OCI-LY7 (cell line): ENCODE data around the gene ANAPC10. TPM values are rescaled to one million over a fixed set of nuclear protein-coding genes. Genes with fewer than 3 reads are reported as not detected.

ENCODE experiments used
- BruUV-seq: library from RNA; stranded (reverse); fragments of 400-500 nt; replicated peaks from 2 replicates; lab custom pipeline; 2021; lab: Mats Ljungman, UMichigan
- CTCF ChIA-PET: fragments of 300-600 bp; sonication (Branson Sonifier 250); formaldehyde crosslinking; loops from one replicate; lab custom pipeline; 2022; ENCODE audit warnings: antibody characterized with exemption; ENCODE audit not compliant: unreplicated experiment; lab: Charles Lee
- POLR2A ChIA-PET: fragments of 300-600 bp; sonication (Branson Sonifier 250); formaldehyde crosslinking; loops from one replicate; lab custom pipeline; 2022; ENCODE audit warnings: antibody characterized with exemption; lab: Charles Lee
- DNase-seq: peaks from one replicate; pipeline ENCODE4 v3.0.0-alpha.2; 2015; ENCODE audit warnings: low spot score
- H2AFZ ChIP-seq: fragments of 200-600 bp; sonication (generic), shearing (Covaris generic); 2 replicates; pipeline ENCODE4 v1.6.1; 2014; ENCODE audit warnings: mild to moderate bottlenecking, antibody characterized with exemption, low read length, moderate library complexity
- H3K27ac ChIP-seq: fragments of 200-600 bp; sonication (generic); 2 replicates; pipeline ENCODE4 v1.5.1; 2014; ENCODE audit warnings: mixed run types, low read depth, mild to moderate bottlenecking, moderate library complexity, low read length, inconsistent platforms; ENCODE audit not compliant: poor library complexity, severe bottlenecking
- H3K36me3 ChIP-seq: fragments of 200-600 bp; sonication (generic); 2 replicates; pipeline ENCODE4 v1.6.1; 2014; ENCODE audit warnings: mild to moderate bottlenecking, antibody characterized with exemption, low read length, moderate library complexity, mixed read lengths; ENCODE audit not compliant: insufficient read depth
- H3K4me1 ChIP-seq: fragments of 200-600 bp; sonication (generic); 2 replicates; pipeline ENCODE4 v1.5.1; 2014; ENCODE audit warnings: mild to moderate bottlenecking, low read length; ENCODE audit not compliant: insufficient read depth, poor library complexity, severe bottlenecking
- H3K4me2 ChIP-seq: fragments of 200-600 bp; sonication (generic); 2 replicates; pipeline ENCODE4 v1.6.1; 2014; ENCODE audit warnings: mild to moderate bottlenecking, low read length
- H3K4me3 ChIP-seq: fragments of 200-600 bp; sonication (generic); 2 replicates; pipeline ENCODE4 v1.5.1; 2014; ENCODE audit warnings: mild to moderate bottlenecking, low read depth, low read length; ENCODE audit not compliant: poor library complexity, severe bottlenecking
- H3K79me2 ChIP-seq: fragments of 200-600 bp; sonication (generic); 2 replicates; pipeline ENCODE4 v1.6.1; 2016; ENCODE audit warnings: low read depth, mild to moderate bottlenecking, low read length, moderate library complexity, mixed read lengths; ENCODE audit not compliant: insufficient read depth
- H3K9me2 ChIP-seq: fragments of 200-600 bp; sonication (generic); 2 replicates; pipeline ENCODE4 v1.6.1; 2016; ENCODE audit warnings: mild to moderate bottlenecking, low read length, mixed read lengths; ENCODE audit not compliant: insufficient read depth
- H3K9me3 ChIP-seq: fragments of 200-600 bp; sonication (generic); 2 replicates; pipeline ENCODE4 v1.6.1; 2014; ENCODE audit warnings: mild to moderate bottlenecking, mixed run types, low read length, mixed read lengths
- H4K20me1 ChIP-seq: fragments of 200-600 bp; sonication (generic); 2 replicates; pipeline ENCODE4 v1.6.1; 2014; ENCODE audit warnings: mild to moderate bottlenecking, antibody characterized with exemption, low read length, moderate library complexity, mixed read lengths; ENCODE audit not compliant: insufficient read depth
- CTCF ChIP-seq: fragments of 200-600 bp; sonication (generic); conservative IDR thresholded peaks from 2 replicates; pipeline ENCODE4 v1.5.1; 2014; ENCODE audit warnings: mild to moderate bottlenecking, antibody characterized with exemption, low read length, moderate library complexity, mixed read lengths
- EZH2phosphoT487 ChIP-seq: fragments of 200-600 bp; sonication (generic); IDR thresholded peaks from 2 replicates; pipeline ENCODE4 v1.6.1; 2018; ENCODE audit warnings: low read depth, borderline replicate concordance, mild to moderate bottlenecking, mixed run types, antibody characterized with exemption, low read length, moderate library complexity, mixed read lengths
- intact Hi-C: fragments of 100-400 bp; cut with micrococcal nuclease; formaldehyde crosslinking; loops from one replicate; pipeline ENCODE4 v1.10.0; 2022; ENCODE audit not compliant: unreplicated experiment
- total RNA-seq, 2 experiments: library from RNA; depleted of rRNA in 1 of 2; stranded (reverse); fragments of >200 nt in 1 of 2; shearing (Covaris generic) in 1 of 2; gene quantifications; 2 replicates each; pipeline ENCODE4 v1.2.3, GENCODE V29; 2014 to 2022

ANAPC10 gene
- total RNA-seq, 2 experiments from 2014 or later, result 31.6 to 34.1 TPM

GRCh38 chr4:145102619-145103018 is 4.6 kb upstream of the ANAPC10 start:
- no TSS peak for BruUV-seq
- no peak for DNase-seq
- Histone ChIP-seq H2AFZ (no peak overlapping the region), H3K4me1 (peaks cover 38% of the 10 kb centered on the region), H3K4me2 (peak overlapping the region; percentile 79), H3K27ac (no peak overlapping the region), H3K9me2 (no peaks in the 10 kb centered on the region), H3K4me3 (no peak overlapping the region), H3K79me2 (peaks cover 97% of the 10 kb centered on the region), H3K36me3 (peaks cover 75% of the 10 kb centered on the region), H3K9me3 (no peaks in the 10 kb centered on the region), H4K20me1 (peaks cover 51% of the 10 kb centered on the region)
- TF ChIP-seq CTCF, result no peak
- TF ChIP-seq EZH2phosphoT487, result no peak
- ChIA-PET CTCF (interaction anchor here (1.1 kb wide), 1 partner anchor 9 kb away, joined by 3 read pairs; no protein-coding TSS in a partner anchor), POLR2A (interaction anchor here (1.0 to 2.7 kb wide), 2 partner anchors 10 to 21 kb away, joined by 3 to 10 read pairs; no protein-coding TSS in a partner anchor)
- intact Hi-C loops, result no loop called here

- CTCF ChIA-PET, result no interaction called here
- H3K79me2 ChIP-seq, result peaks cover 97% of the 10 kb centered on the region
- intact Hi-C loops, result no loop called here
- H3K36me3 ChIP-seq, result peaks cover 60% of the 10 kb centered on the region
- TF ChIP-seq CTCF (no peak), EZH2phosphoT487 (no peak)
- no peak for DNase-seq
- H3K9me2 ChIP-seq, result no peaks in the 10 kb centered on the region
- no peak overlapping the region for H3K27ac ChIP-seq
- H3K4me3 ChIP-seq, result peak overlapping the region; percentile 22
- H2AFZ ChIP-seq, result no peak overlapping the region
- peak overlapping the region; percentile 79 for H3K4me2 ChIP-seq
- no peaks in the 10 kb centered on the region for H3K9me3 ChIP-seq
- H3K4me1 ChIP-seq, result peaks cover 49% of the 10 kb centered on the region
- peaks cover 50% of the 10 kb centered on the region for H4K20me1 ChIP-seq
- no TSS peak for BruUV-seq
- POLR2A ChIA-PET, result interaction anchor here (0.9 to 3.0 kb wide), 6 partner anchors 9 to 75 kb away, joined by 3 to 15 read pairs (median 4); no protein-coding TSS in a partner anchor
Observed at GRCh38 chr4:145101091-145101490, 3.1 kb upstream of the ANAPC10 start.

- no peak for TF ChIP-seq CTCF
- no peak for TF ChIP-seq EZH2phosphoT487
- H3K27ac ChIP-seq, result no peak overlapping the region
Observed at GRCh38 chr4:145099653-145100052, 1.7 kb upstream of the ANAPC10 start.

More at GRCh38 chr4:145099653-145100052, 1.7 kb upstream of the ANAPC10 start:
- Histone ChIP-seq H4K20me1 (peaks cover 43% of the 10 kb centered on the region), H3K4me1 (peaks cover 57% of the 10 kb centered on the region), H2AFZ (no peak overlapping the region), H3K4me3 (peak overlapping the region; percentile 79), H3K36me3 (peaks cover 59% of the 10 kb centered on the region), H3K4me2 (peak overlapping the region; percentile 79), H3K79me2 (peaks cover 96% of the 10 kb centered on the region), H3K9me2 (no peaks in the 10 kb centered on the region), H3K9me3 (no peaks in the 10 kb centered on the region)
- intact Hi-C loops, result loop anchor here (2.0 to 5.0 kb wide), 3 partner anchors 79 to 519 kb away; partner anchors contain the start of genes MMAA and SMAD1
- BruUV-seq, result no TSS peak
- CTCF ChIA-PET, result no interaction called here
- POLR2A ChIA-PET, result interaction anchor here (0.8 to 3.0 kb wide), 6 partner anchors 10 to 79 kb away, joined by 3 to 15 read pairs (median 6); no protein-coding TSS in a partner anchor
- peak; percentile 42 for DNase-seq
